ENCODE results near the gene RPL22. TPM values are rescaled to one million over a fixed set of nuclear protein-coding genes. Genes with fewer than 3 reads are reported as not detected.

Gene RPL22
- total RNA-seq, 1 experiment from 2014 or later = 456 TPM

DNA sequence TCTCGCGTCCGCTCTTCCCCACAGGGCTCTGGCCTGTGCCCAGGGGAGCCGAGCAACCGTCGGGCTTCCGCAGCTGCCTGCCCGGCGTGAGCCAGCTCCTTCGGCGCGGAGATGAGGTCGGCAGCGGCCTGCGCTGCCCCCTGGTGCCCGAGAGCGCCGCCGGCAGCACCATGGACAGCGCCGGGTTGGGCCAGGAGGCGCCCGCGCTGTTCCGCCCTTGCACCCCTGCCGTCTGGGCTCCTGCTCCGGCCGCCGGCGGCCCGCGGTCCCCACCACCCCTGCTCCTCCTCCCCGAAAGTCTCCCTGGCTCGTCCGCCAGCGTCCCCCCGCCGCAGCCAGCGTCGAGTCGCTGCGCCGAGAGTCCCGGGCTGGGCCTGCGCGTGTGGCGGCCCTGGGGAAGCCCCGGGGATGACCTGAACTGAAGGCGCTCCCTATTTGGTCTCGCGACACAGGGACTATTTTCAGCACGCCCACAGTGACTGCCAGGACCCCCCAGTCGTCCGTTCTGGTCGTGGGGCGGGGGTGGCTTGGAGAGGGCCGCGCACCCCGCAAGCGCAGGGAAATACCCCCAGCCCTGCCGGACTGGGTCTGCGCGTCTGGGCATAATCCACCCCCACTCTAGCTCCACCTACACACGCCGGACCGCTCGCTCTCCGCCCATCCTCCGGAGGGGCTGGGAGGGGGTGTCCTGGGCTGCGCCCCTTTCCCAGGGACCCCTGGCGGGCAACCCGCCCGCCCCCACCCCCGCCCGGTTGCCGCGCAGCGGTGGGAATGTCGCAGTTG lies 45.9 kb upstream of the RPL22 start:
- Histone ChIP-seq H3K9me2 (ENCODE audit: insufficient read depth) (no peaks in the 10 kb centered on the region), H3K9ac (ENCODE audit: low read length) (no peak overlapping the region; the same call in 1 of the 2 replicates), H3K27me3 (ENCODE audit: insufficient read depth, low read length) (no peaks in the 10 kb centered on the region), H3K4me3 (replicated peaks in 1 of 2; ENCODE audit: low read depth in 1 of 2, low read length in 2 of 2) (peak overlapping the region; percentile 45 to 55), H2AFZ (ENCODE audit: low read depth, low read length, poor library complexity, severe bottlenecking) (peak overlapping the region; percentile 45), H3K27ac (ENCODE audit: low read depth, low read length) (no peak overlapping the region), H3K36me3 (ENCODE audit: control insufficient read depth in 1 of 2, insufficient read depth in 2 of 2, low read length in 2 of 2) (no peaks in the 10 kb centered on the region), H3K79me2 (ENCODE audit: insufficient read depth, low read length) (no peaks in the 10 kb centered on the region), H3K4me2 (ENCODE audit: low read length) (peak overlapping the region; percentile 90), H4K20me1 (ENCODE audit: insufficient read depth) (no peaks in the 10 kb centered on the region), H3K4me1 (ENCODE audit: control insufficient read depth in 1 of 2, insufficient read depth in 2 of 2, low read length in 2 of 2) (peaks cover 19 to 51% of the 10 kb centered on the region in 2 experiments; a peak in 3 of 4 replicates), H3K9me3 (ENCODE audit: control insufficient read depth in 1 of 2, insufficient read depth in 1 of 2, low read depth in 1 of 2, low read length in 2 of 2) (no peaks in the 10 kb centered on the region)
- CTCF ChIA-PET = interaction anchor here (0.6 to 5.0 kb wide), 24 partner anchors 8 to 210 kb away, joined by 3 to 39 read pairs (median 5); partner anchors contain the start of genes HES2, ICMT and RNF207
- DNase-seq (ENCODE audit: low read depth, low spot score) (peak; percentile 57), ATAC-seq (peak; percentile 60)
- POLR2A ChIA-PET = no interaction called here
- intact Hi-C loops (cut with micrococcal nuclease) = loop anchor here (1.0 to 5.0 kb wide), 4 partner anchors 40 to 962 kb away; no protein-coding TSS in a partner anchor
- RAD21 ChIA-PET (ENCODE audit: low non-redundant PET in 1 of 2, low total read pairs in 2 of 2, uncharacterized antibody in 2 of 2, unreplicated experiment in 2 of 2) = interaction anchor here (0.6 to 2.8 kb wide), 11 partner anchors 8 to 195 kb away, joined by 3 to 10 read pairs (median 5); partner anchors contain the start of gene ACOT7 (in 1 of the 2)
- BruUV-seq (replicated peaks) = no TSS peak
- no peak for TF ChIP-seq FOSL1 (IDR thresholded peaks at IDR 0.05; ENCODE audit: low read depth)
- TF ChIP-seq POLR2A (IDR thresholded peaks at IDR 0.05; ENCODE audit: borderline replicate concordance, extremely low read depth, insufficient read depth, insufficient read length) = no peak
- TF ChIP-seq, protein P1, sequence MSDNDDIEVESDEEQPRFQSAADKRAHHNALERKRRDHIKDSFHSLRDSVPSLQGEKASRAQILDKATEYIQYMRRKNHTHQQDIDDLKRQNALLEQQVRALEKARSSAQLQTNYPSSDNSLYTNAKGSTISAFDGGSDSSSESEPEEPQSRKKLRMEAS (IDR thresholded peaks at IDR 0.05) = peak; percentile 88
- TF ChIP-seq, protein P2, sequence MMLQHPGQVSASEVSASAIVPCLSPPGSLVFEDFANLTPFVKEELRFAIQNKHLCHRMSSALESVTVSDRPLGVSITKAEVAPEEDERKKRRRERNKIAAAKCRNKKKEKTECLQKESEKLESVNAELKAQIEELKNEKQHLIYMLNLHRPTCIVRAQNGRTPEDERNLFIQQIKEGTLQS (IDR thresholded peaks at IDR 0.05) = no peak
- TF ChIP-seq CBX3 (IDR thresholded peaks at IDR 0.05; ENCODE audit: low read depth) = no peak; the same call in 1 of the 2 replicates
- no peak for TF ChIP-seq ZNF274 (IDR thresholded peaks at IDR 0.05; ENCODE audit: low read depth, low read length)
- TF ChIP-seq EZH2phosphoT487 (IDR thresholded peaks at IDR 0.05; ENCODE audit: borderline replicate concordance) = no peak
- TF ChIP-seq, protein P3, sequence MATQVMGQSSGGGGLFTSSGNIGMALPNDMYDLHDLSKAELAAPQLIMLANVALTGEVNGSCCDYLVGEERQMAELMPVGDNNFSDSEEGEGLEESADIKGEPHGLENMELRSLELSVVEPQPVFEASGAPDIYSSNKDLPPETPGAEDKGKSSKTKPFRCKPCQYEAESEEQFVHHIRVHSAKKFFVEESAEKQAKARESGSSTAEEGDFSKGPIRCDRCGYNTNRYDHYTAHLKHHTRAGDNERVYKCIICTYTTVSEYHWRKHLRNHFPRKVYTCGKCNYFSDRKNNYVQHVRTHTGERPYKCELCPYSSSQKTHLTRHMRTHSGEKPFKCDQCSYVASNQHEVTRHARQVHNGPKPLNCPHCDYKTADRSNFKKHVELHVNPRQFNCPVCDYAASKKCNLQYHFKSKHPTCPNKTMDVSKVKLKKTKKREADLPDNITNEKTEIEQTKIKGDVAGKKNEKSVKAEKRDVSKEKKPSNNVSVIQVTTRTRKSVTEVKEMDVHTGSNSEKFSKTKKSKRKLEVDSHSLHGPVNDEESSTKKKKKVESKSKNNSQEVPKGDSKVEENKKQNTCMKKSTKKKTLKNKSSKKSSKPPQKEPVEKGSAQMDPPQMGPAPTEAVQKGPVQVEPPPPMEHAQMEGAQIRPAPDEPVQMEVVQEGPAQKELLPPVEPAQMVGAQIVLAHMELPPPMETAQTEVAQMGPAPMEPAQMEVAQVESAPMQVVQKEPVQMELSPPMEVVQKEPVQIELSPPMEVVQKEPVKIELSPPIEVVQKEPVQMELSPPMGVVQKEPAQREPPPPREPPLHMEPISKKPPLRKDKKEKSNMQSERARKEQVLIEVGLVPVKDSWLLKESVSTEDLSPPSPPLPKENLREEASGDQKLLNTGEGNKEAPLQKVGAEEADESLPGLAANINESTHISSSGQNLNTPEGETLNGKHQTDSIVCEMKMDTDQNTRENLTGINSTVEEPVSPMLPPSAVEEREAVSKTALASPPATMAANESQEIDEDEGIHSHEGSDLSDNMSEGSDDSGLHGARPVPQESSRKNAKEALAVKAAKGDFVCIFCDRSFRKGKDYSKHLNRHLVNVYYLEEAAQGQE (IDR thresholded peaks at IDR 0.05; ENCODE audit: low read depth) = peak; percentile 95
- TF ChIP-seq EGR1 (IDR thresholded peaks at IDR 0.05; ENCODE audit: low read depth) = 0 out of 2 replicates have a peak, but pooled peaks have one; percentile 30
- peak; percentile 40 for TF ChIP-seq TCF7L2 (IDR thresholded peaks at IDR 0.05; ENCODE audit: borderline replicate concordance, extremely low read depth, insufficient read depth, insufficient read length)
- peak; percentile 95 for TF ChIP-seq SIN3A (IDR thresholded peaks at IDR 0.05; ENCODE audit: low read depth)
- no peak for TF ChIP-seq SRF (IDR thresholded peaks at IDR 0.05; ENCODE audit: low read depth)
- TF ChIP-seq YY1 (IDR thresholded peaks at IDR 0.05; ENCODE audit: extremely low read depth, insufficient replicate concordance, low read depth, low read length) = peak; percentile 43
- TF ChIP-seq, protein P4, sequence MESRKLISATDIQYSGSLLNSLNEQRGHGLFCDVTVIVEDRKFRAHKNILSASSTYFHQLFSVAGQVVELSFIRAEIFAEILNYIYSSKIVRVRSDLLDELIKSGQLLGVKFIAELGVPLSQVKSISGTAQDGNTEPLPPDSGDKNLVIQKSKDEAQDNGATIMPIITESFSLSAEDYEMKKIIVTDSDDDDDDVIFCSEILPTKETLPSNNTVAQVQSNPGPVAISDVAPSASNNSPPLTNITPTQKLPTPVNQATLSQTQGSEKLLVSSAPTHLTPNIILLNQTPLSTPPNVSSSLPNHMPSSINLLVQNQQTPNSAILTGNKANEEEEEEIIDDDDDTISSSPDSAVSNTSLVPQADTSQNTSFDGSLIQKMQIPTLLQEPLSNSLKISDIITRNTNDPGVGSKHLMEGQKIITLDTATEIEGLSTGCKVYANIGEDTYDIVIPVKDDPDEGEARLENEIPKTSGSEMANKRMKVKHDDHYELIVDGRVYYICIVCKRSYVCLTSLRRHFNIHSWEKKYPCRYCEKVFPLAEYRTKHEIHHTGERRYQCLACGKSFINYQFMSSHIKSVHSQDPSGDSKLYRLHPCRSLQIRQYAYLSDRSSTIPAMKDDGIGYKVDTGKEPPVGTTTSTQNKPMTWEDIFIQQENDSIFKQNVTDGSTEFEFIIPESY (IDR thresholded peaks at IDR 0.05; ENCODE audit: extremely low read depth, insufficient replicate concordance, low read length) = no peak
- TF ChIP-seq CEBPB (IDR thresholded peaks at IDR 0.05; ENCODE audit: low read depth) = no peak
- no peak for TF ChIP-seq JUND (IDR thresholded peaks at IDR 0.05)
- no peak for TF ChIP-seq SP1 (IDR thresholded peaks at IDR 0.05; ENCODE audit: low read depth)
- TF ChIP-seq ELF1 (IDR thresholded peaks at IDR 0.05; ENCODE audit: borderline replicate concordance, low read depth) = no peak
- peak; percentile 49; the same call in 1 of the 2 replicates for TF ChIP-seq POLR2AphosphoS5 (IDR thresholded peaks at IDR 0.05; ENCODE audit: low read depth, low read length)
- peak; percentile 42; the same call in 1 of the 2 replicates for TF ChIP-seq ZFX (IDR thresholded peaks at IDR 0.05)
- peak; percentile 96 for TF ChIP-seq RAD21 (IDR thresholded peaks at IDR 0.05; ENCODE audit: low read depth)
- no peak for TF ChIP-seq EZH2 (IDR thresholded peaks at IDR 0.05)
